Measurements from ENCODE around the gene GULP1.

Gene GULP1

DNA sequence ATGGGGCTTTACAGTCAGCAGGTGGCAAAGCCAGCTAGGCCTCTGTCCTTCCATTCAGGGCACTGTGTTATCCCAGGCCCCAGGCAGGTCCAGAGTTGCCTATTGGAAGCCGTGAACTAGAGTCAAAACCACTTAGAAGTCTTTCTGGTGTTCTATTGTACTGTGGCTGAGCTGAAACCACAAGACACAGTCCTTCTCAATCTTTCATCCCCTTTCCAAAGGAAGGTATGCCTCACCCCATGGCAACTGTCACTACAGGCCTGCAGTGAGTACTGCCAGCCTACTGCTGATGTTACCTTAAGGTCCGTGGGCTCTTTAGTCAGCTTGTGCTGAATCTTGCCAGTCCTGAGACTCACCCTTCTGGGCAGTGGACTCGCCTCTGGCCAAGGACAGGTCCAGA, 181.6 kb downstream of the GULP1 start:
- no peak for DNase-seq (ENCODE audit: low read depth)

- DNase-seq (ENCODE audit: low read depth) = no peak
These were observed 182.6 kb downstream of the GULP1 start for GRCh38 chr2:188474316-188474715.

- DNase-seq (ENCODE audit: low read depth) = no peak
These were observed 184.3 kb downstream of the GULP1 start for GRCh38 chr2:188475945-188476344.

DNA sequence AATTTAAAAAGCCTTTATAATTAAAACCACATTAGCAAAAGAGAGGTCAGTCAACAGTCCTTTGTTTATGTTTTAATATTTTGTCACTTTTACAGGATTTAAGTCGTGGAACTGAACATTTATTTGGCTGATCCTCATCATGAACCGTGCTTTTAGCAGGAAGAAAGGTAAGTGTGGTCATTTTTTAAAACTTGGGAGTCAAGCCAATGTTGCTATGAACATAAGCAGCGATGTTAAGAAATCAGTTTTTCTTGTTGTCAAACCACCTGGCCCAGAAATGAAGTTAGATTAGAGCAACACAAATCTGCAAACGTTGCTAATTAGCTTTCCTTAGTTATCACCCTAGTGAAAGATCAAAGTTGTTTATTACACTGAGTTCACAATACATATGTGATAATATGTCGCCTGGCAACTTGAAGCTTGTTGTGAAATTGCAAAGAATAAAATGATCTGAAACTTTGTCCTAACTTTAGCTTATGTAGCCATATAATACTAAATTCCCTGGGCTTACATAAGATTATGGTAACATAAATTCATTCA, 186.0 kb downstream of the GULP1 start:
- DNase-seq (ENCODE audit: low read depth) = no peak

DNA sequence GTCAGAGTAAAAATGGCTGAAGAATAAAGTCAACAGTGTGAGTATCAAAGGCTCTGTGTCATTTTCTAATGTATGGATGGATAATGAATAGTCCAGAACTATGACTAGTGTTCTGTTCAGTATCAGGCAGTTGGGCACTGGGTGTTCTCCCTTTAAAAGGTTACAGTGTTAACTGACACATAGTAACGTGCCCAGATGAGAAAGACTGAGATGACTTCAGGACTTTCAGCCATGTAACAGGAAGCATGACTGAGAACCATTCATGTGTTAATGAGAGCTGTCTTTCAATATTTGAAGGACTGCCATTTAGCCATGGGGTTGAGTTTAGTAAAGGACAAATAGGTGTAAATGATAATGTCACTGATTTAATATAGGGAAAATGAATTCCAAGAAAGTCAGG, 187.1 kb downstream of the GULP1 start:
- no peak for DNase-seq (ENCODE audit: low read depth)

DNA sequence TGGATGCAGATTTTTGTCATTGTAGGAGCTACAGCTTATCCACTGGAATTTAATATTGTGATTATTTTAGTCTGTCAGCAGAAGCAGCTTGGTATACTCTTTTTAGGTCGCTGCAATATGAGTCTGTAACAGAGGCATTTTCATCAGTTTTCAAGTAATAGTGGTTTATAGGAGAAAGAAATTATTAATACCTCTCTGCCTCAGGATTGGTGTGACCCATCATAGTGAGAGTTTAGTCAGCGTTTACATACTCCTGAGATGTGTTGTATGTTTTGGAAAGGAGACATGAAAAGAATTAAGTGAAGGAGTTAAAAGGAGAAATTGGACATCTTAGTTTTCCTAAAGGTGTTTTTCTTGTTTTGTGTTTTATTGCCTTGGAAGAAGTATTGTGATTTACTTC, 189.8 kb downstream of the GULP1 start:
- no peak for DNase-seq (ENCODE audit: low read depth)

DNA sequence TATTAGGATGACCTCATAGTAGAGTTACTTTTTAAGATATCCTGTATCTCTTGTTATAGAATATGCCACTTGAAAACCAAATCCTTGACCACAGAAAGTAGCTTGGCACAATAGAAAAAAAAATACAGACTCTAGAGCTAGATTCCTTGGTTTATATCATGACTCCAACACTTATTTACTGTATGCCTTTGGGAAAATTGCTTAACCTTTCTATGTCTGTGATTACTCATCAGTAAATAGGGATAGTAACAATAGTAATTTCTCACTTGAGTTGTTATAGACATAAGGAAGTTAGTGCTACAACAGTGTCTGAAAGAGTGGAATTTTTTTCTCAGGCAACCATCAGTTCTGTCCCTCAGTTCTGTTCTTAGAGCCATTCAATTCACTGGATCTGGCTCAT, 193.8 kb downstream of the GULP1 start:
- no peak for DNase-seq (ENCODE audit: low read depth)

- DNase-seq (ENCODE audit: low read depth) = no peak
These were observed 201.1 kb downstream of the GULP1 start for GRCh38 chr2:188492751-188493150.

GRCh38 chr2:188494906-188495305, 203.2 kb downstream of the GULP1 start:
- no peak for DNase-seq (ENCODE audit: low read depth)

DNA sequence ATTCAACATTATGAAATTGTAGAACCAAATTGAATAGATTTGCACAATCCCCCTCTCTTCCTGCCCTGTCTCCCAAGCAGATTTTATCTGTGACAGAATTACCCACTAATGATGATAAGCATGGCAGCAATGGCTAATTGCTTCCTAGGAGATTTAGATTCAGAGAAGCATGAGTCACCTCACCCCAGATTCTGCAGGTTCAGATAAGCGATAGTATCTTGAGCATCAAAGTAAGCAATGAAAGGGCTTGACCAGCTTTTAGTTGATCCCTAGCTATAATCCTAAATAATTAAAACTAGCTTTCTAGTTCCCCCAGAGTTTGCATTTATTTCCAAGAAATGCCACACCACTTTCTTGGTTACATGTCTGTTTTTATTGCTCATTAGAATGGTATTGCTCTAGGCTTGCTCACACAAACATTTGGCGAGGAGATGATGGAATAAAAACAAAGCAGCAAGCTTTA, 204.3 kb downstream of the GULP1 start:
- DNase-seq (ENCODE audit: low read depth) = no peak

GRCh38 chr2:188497726-188498125, 206.1 kb downstream of the GULP1 start:
- DNase-seq (ENCODE audit: low read depth) = no peak

- no peak for DNase-seq (ENCODE audit: low read depth)
These were observed 212.3 kb downstream of the GULP1 start for GRCh38 chr2:188503975-188504374.

DNA sequence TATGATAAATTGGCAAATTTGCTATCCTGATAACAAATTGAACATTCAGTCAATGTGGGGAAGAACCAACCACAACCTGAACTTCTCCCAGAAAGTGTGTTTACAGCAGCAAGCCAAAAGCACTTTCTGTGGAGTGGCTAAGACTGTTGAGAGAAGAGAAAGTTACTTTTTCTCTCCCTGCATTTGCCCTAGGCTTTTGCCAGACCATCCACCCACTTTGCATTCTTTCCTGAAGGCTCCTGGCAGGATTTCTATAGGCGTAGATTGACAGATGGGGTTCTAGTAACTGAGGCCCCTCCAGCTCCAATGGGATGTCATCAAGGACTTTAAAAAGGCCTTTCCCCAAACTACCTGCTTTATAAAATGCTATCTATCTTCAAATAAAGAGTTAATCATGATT, 215.2 kb downstream of the GULP1 start:
- no peak for DNase-seq (ENCODE audit: low read depth)

DNA sequence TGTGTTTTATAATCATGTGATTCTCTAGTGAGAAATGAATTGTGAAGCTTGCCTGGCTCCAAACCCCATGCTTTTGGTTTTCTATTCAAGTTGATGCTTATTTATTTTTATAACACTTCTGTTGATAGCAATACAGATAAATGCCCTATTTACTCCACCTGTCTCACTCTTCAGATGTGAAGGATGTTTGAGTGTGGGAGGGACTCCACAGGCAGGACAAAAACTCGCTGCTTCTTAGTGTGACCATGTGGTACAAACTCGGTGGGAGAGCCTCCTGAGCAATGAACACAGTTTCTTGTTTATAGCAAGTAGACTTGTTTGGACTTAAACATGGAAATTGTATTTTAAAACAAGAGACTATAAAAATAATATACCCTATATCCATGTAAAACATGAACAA, 219.7 kb downstream of the GULP1 start:
- no peak for DNase-seq (ENCODE audit: low read depth)

DNA sequence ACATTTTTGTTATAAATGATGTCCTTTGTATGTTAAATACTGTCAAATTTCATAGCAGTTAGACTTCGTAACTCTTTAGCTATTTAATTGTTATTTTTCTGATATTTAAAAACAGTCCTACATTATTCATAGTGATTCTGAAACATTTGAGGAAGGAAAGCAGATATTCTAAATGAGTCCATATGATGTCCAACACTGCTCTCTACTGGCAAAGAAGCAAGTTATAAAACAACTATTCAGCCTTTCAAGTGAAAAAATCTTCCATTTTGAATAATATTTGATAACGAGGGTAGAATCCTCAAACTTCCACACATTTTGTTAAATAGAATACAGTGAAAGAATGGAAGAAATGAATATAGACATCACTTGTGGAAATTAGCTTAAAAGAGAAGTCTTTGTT, 220.8 kb downstream of the GULP1 start:
- no peak for DNase-seq (ENCODE audit: low read depth)

DNA sequence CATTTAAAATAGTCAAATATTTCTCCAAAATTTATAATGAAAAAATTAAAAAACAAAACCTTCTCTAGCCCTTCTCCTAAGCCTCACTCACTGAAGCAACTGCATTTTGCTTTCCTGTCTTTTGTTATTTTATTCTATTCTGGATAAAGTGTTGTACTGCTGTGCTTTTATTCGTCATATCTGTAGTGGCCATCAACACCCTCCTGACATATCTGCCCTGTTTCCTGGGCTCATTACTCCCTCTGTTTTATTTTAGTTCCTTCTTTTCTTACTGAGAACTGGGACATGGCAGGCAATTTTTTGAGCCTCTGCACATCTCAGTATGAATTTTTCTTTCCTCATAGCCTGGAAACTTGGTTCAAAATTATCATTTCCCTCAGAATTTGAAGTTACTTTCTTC, 224.2 kb downstream of the GULP1 start:
- no peak for DNase-seq (ENCODE audit: low read depth)

DNA sequence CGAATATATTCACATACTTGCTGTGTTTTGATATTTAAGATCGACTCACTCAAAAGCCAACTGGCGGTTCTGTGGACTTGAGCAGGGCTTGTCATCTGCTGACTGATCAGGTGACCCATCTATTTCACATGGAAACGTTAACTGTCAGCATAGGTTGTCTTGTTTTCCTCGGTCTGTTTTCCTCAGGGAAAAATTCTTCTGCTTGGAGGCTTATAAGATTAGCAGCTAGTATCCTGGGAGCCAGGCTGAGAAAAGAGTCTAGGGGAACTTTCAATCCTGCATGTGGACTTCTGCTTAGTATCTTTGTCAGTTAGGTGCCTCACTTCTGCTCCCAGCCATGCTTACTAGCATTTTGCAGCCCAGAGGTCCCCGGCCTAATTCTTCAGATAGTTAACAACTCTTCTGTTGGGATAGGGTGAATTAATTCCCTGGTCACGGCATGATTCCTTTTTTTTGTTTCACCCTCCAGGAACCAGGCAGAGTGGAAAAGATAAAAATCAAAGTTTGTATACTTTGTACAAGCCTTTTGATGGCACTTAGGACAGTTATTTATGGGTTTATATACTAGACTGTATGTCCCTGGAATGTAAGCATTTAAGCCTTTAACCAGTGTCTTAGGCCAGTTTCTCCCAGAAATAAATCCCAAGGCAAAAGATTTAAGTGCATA, 226.0 kb downstream of the GULP1 start:
- DNase-seq (ENCODE audit: low read depth) = no peak

- no peak for DNase-seq (ENCODE audit: low read depth)
These were observed 226.7 kb downstream of the GULP1 start for GRCh38 chr2:188518381-188518780.

DNA sequence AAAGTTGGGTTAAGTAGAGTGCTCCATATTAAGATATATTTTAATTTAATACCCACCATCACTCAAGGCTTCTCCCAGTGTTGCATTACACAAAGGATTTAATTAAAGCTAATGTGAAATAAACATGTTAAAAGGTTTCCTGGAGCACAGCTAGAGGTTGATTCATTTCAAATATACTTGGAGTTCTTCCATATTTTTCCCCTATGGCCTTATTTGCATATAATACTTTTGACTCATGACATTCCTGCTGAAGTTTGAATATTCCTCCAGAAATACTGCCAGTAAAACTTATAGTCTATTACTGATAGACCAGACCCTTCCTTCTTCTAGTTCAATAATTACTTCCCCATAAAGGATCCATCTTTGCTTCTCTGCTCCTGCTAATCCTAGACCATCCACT, 227.5 kb downstream of the GULP1 start:
- no peak for DNase-seq (ENCODE audit: low read depth)

DNA sequence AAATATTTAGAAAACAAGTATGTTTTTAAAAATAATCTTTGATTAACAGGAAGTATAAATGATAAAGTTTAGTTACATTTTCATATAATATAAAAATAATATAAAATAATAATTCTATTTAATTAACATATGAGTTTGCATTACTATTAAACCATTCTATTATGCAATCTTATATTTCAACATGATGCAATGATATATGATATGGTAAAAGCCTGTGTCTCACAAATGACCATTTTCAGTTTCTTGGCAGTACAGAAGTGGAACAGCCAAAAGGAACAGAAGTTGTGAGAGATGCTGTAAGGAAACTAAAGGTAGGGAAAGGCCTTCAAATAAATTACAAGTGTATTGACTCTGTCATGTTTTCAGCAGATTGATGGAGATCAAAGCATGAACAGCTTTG, 230.8 kb downstream of the GULP1 start:
- no peak for DNase-seq (ENCODE audit: low read depth)

DNA sequence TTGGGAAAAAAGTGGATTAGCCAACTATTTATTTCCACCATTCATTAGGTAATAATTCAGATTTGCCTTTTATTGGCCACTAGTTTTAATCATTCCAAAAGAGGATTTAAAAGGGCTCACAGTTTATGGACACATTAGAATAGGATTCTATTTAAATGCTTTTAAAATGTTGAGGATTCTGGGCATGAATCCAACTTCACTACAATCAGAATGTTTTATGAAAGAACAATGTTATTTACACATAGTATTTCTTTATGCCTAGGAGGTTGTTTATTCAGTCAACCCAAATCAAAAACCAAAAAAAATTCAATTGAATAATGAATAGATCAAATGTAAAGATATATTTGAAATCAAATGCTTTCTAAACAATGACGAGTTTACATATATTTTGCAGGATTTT, 232.2 kb downstream of the GULP1 start:
- no peak for DNase-seq (ENCODE audit: low read depth)

- DNase-seq (ENCODE audit: low read depth) = no peak
These were observed 232.9 kb downstream of the GULP1 start for GRCh38 chr2:188524519-188525113.

DNA sequence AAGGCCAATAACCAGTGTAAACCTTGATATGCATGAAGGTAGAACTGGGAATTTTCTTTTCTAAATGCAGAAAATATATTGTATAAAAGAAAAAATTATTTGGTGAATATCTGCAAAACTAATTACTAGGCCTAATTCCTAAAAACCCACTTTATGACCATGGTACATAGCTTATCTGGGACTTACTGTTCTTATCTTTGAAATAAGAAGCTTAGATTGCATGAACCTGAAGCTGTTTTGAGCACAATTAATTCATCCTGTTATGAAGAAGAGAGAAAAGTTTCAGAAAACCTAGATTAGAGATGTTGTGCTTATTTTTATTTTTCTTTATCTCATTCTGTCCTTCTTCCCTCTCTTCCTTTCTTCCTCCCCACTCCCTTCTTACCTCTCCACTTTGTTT, 235.0 kb downstream of the GULP1 start:
- DNase-seq (ENCODE audit: low read depth) = no peak

DNA sequence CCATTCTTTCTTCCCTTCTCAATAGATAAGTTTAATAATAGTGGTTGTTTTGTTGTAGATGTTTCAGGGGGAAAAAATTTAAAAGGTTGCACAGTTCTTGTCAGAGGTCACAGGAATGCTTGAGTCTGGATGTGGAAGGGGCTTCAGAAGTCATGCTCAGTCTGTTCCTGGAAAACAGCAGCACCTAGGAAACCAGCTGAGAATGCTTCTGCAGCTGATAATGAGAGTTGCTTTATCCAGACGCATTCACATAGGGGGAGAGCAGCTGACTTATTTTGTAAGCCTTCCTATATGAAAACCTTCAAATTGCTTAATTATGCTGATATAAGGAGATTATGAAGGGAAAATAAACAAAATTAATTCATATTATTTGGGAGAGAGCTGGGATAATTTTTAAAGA, 235.5 kb downstream of the GULP1 start:
- no peak for DNase-seq (ENCODE audit: low read depth)
